Hepatocyte (in vitro differentiated cells): Measurements from ENCODE around the gene MAGI2.

Source experiments
- CTCF ChIP-seq: fragments of 200-600 bp; sonication (generic); IDR thresholded peaks from 2 replicates; pipeline ENCODE4 v1.5.1; 2016; ENCODE audit warnings: antibody characterized with exemption, mild to moderate bottlenecking; ENCODE audit not compliant: poor library complexity
- EZH2phosphoT487 ChIP-seq: fragments of 200-600 bp; sonication (generic); IDR thresholded peaks from one replicate; pipeline ENCODE4 v1.6.1; 2018; ENCODE audit warnings: antibody characterized with exemption, mild to moderate bottlenecking, low read depth, moderate library complexity; ENCODE audit not compliant: unreplicated experiment, severe bottlenecking

- TF ChIP-seq CTCF (no peak), EZH2phosphoT487 (no peak)
Measured at GRCh38 chr7:78638364-78638763, 815.1 kb downstream of the MAGI2 start.
